ENCODE results near the gene TNS1. TPM values are rescaled to one million over a fixed set of nuclear protein-coding genes. Genes with fewer than 3 reads are reported as not detected.

TNS1 gene
- total and polyA plus RNA-seq, 2 experiments from 2014 or later: 16.2 to 27.6 TPM

- H3K4me3 ChIP-seq: no peak overlapping the region
- no peaks in the 10 kb centered on the region for H3K4me1 ChIP-seq (ENCODE audit: insufficient read depth)
- no peaks in the 10 kb centered on the region for H3K36me3 ChIP-seq (replicated peaks; ENCODE audit: insufficient read depth, low read depth)
- H3K27ac ChIP-seq: no peak overlapping the region
- no peak for DNase-seq (ENCODE audit: low spot score)
- H3K9me2 ChIP-seq (replicated peaks; ENCODE audit: insufficient read depth): no peaks in the 10 kb centered on the region
- H2AFZ ChIP-seq: no peak overlapping the region
- 80% methylated on average over 5 of the region's 5 CpGs for WGBS (ENCODE audit: low lambda C conversion rate, missing lambda C conversion rate)
- no peaks in the 10 kb centered on the region for H4K20me1 ChIP-seq (ENCODE audit: insufficient read depth, poor library complexity, severe bottlenecking)
- no peaks in the 10 kb centered on the region for H3K27me3 ChIP-seq
- H3K79me2 ChIP-seq: no peaks in the 10 kb centered on the region
- H3K9me3 ChIP-seq (ENCODE audit: low read depth): no peaks in the 10 kb centered on the region
- TF ChIP-seq EZH2 (IDR thresholded peaks at IDR 0.05; ENCODE audit: borderline replicate concordance) (no peak), EZH2phosphoT487 (IDR thresholded peaks at IDR 0.05; ENCODE audit: low read depth, severe bottlenecking, unreplicated experiment) (no peak), CTCF (IDR thresholded peaks at IDR 0.05; ENCODE audit: poor library complexity) (no peak)
- H3K4me2 ChIP-seq: no peak overlapping the region
Observed at GRCh38 chr2:217792626-217793527, 209.9 kb downstream of the TNS1 start.

DNA sequence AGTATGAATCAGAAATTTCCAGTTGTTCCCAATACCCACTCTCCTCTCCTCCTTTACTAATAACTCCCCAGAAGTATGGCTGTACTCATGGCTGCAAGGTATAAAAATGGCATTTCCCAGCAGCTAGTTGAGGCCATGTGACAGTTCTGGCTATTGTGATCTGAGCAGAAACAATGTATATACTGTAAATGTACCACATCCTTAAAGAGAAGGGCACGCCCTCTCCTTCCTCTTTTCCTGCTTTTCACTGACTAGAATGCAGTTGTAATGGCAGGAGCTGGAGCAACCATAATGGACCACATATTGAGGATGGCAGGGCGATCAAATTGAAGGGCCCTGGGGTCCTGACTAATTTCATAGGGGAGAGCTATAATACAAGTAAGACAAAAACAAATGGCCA, 211.2 kb downstream of the TNS1 start:
- no peaks in the 10 kb centered on the region for H3K79me2 ChIP-seq
- no peak for TF ChIP-seq EZH2phosphoT487 (IDR thresholded peaks at IDR 0.05; ENCODE audit: low read depth, severe bottlenecking, unreplicated experiment)
- no peak for TF ChIP-seq CTCF (IDR thresholded peaks at IDR 0.05; ENCODE audit: poor library complexity)
- no peak for TF ChIP-seq EZH2 (IDR thresholded peaks at IDR 0.05; ENCODE audit: borderline replicate concordance)
- 100% methylated on average over 2 of the region's 2 CpGs for WGBS (ENCODE audit: low lambda C conversion rate, missing lambda C conversion rate)
- H3K36me3 ChIP-seq (replicated peaks; ENCODE audit: insufficient read depth, low read depth): no peaks in the 10 kb centered on the region
- H3K9me2 ChIP-seq (replicated peaks; ENCODE audit: insufficient read depth): no peaks in the 10 kb centered on the region
- DNase-seq (ENCODE audit: low spot score): no peak
- H3K27me3 ChIP-seq: no peaks in the 10 kb centered on the region
- H3K4me3 ChIP-seq: no peak overlapping the region
- no peaks in the 10 kb centered on the region for H3K4me1 ChIP-seq (ENCODE audit: insufficient read depth)
- no peak overlapping the region for H3K4me2 ChIP-seq
- H4K20me1 ChIP-seq (ENCODE audit: insufficient read depth, poor library complexity, severe bottlenecking): no peaks in the 10 kb centered on the region
- no peak overlapping the region for H3K27ac ChIP-seq
- H3K9me3 ChIP-seq (ENCODE audit: low read depth): no peaks in the 10 kb centered on the region
- H2AFZ ChIP-seq: no peak overlapping the region

- TF ChIP-seq EZH2 (IDR thresholded peaks at IDR 0.05; ENCODE audit: borderline replicate concordance): no peak
- no peak for TF ChIP-seq EZH2phosphoT487 (IDR thresholded peaks at IDR 0.05; ENCODE audit: low read depth, severe bottlenecking, unreplicated experiment)
- Histone ChIP-seq H3K36me3 (replicated peaks; ENCODE audit: insufficient read depth, low read depth) (no peaks in the 10 kb centered on the region), H3K4me2 (no peak overlapping the region), H3K27me3 (no peaks in the 10 kb centered on the region), H3K9me2 (replicated peaks; ENCODE audit: insufficient read depth) (no peaks in the 10 kb centered on the region), H2AFZ (no peak overlapping the region), H3K4me1 (ENCODE audit: insufficient read depth) (no peaks in the 10 kb centered on the region), H3K79me2 (no peaks in the 10 kb centered on the region), H3K9me3 (ENCODE audit: low read depth) (no peaks in the 10 kb centered on the region), H3K27ac (no peak overlapping the region), H4K20me1 (ENCODE audit: insufficient read depth, poor library complexity, severe bottlenecking) (no peaks in the 10 kb centered on the region), H3K4me3 (no peak overlapping the region)
- 77% methylated on average over 5 of the region's 5 CpGs for WGBS (ENCODE audit: low lambda C conversion rate, missing lambda C conversion rate)
- DNase-seq (ENCODE audit: low spot score): peak; percentile 42
Observed at GRCh38 chr2:217790681-217791392, 212.0 kb downstream of the TNS1 start.

DNA sequence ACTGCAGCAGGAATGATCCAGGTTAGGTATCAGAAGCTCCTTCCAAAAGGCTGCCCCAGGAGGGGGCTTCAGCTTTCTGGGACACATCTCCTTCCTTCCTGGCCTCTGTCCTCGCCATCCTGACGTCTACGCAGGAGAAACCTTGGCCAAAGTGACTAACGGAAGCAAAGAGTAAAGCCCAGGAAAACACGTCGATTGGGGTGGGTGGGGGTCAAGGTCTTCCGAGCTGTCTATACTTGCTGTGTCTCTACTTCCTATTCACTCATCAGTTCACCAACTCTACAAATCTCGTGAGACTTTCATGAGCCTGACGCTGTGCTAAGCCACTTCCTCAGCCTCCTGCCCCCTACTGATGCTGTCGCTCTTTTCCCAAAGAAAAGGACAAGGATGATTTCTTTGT, 212.6 kb downstream of the TNS1 start:
- Histone ChIP-seq H3K27me3 (no peaks in the 10 kb centered on the region), H3K27ac (no peak overlapping the region), H3K79me2 (no peaks in the 10 kb centered on the region), H4K20me1 (ENCODE audit: insufficient read depth, poor library complexity, severe bottlenecking) (no peaks in the 10 kb centered on the region), H3K4me3 (no peak overlapping the region), H3K4me2 (no peak overlapping the region), H3K9me3 (ENCODE audit: low read depth) (no peaks in the 10 kb centered on the region), H2AFZ (no peak overlapping the region), H3K36me3 (replicated peaks; ENCODE audit: insufficient read depth, low read depth) (no peaks in the 10 kb centered on the region), H3K4me1 (ENCODE audit: insufficient read depth) (no peaks in the 10 kb centered on the region), H3K9me2 (replicated peaks; ENCODE audit: insufficient read depth) (no peaks in the 10 kb centered on the region)
- DNase-seq (ENCODE audit: low spot score): no peak
- TF ChIP-seq CTCF (IDR thresholded peaks at IDR 0.05; ENCODE audit: poor library complexity) (no peak), EZH2 (IDR thresholded peaks at IDR 0.05; ENCODE audit: borderline replicate concordance) (no peak), EZH2phosphoT487 (IDR thresholded peaks at IDR 0.05; ENCODE audit: low read depth, severe bottlenecking, unreplicated experiment) (no peak)
- WGBS (ENCODE audit: low lambda C conversion rate, missing lambda C conversion rate): 75% methylated on average over 10 of the region's 10 CpGs

All from hepatocyte (in vitro differentiated cells).